Activated CD8-positive, alpha-beta T cell treated with anti-CD3 and anti-CD28 coated beads for 36 hours (primary cell): Measurements from ENCODE around the gene GSAP. TPM values are rescaled to one million over a fixed set of nuclear protein-coding genes. Genes with fewer than 3 reads are reported as not detected.

Source experiments
- ATAC-seq: fragments of 200-7000 bp; cut with Tn5 transposase; one replicate; pipeline ENCODE4 v1.10.0; 2021; ENCODE audit warnings: mild to moderate bottlenecking, moderate library complexity
- CTCF ChIA-PET: fragments of 350-600 bp; sonication (Branson Sonifier 250); formaldehyde crosslinking; loops from one replicate; lab custom pipeline; 2021; ENCODE audit warnings: antibody characterized with exemption; lab: Charles Lee
- POLR2A ChIA-PET: fragments of 350-600 bp; sonication (Branson Sonifier 250); formaldehyde crosslinking; loops from one replicate; lab custom pipeline; 2021; ENCODE audit warnings: antibody characterized with exemption; lab: Charles Lee
- DNase-seq: peaks from one replicate; pipeline ENCODE4 v3.0.0-alpha.2; 2020
- H3K27ac Mint-ChIP-seq: one replicate; pipeline ENCODE4 v1.8.0; 2021; ENCODE audit warnings: mild to moderate bottlenecking, mixed read lengths
- H3K27me3 Mint-ChIP-seq: one replicate; pipeline ENCODE4 v1.8.0; 2021; ENCODE audit warnings: mixed read lengths
- H3K36me3 Mint-ChIP-seq: one replicate; pipeline ENCODE4 v1.8.0; 2021; ENCODE audit warnings: low read depth, mixed read lengths
- H3K4me1 Mint-ChIP-seq: one replicate; pipeline ENCODE4 v1.8.0; 2021; ENCODE audit warnings: low read depth, mixed read lengths
- H3K4me3 Mint-ChIP-seq: one replicate; pipeline ENCODE4 v1.8.0; 2021; ENCODE audit warnings: mild to moderate bottlenecking, moderate library complexity, mixed read lengths
- H3K9me3 Mint-ChIP-seq: one replicate; pipeline ENCODE4 v1.8.0; 2021; ENCODE audit warnings: mixed read lengths
- intact Hi-C: fragments of 100-400 bp; cut with micrococcal nuclease; formaldehyde crosslinking; loops from one replicate; pipeline ENCODE4 v1.10.0; 2022
- total RNA-seq, 2 experiments: library from RNA; stranded (reverse); gene quantifications; one replicate each; pipeline ENCODE4 v1.2.3, GENCODE V29; 2021
- TF ChIP-seq, protein P1 (sequence below): fragments of 200-600 bp; IDR thresholded peaks from one replicate; pipeline ENCODE4 v1.8.0; 2022; ENCODE audit warnings: antibody characterized with exemption, mild to moderate bottlenecking

GSAP gene
- total RNA-seq, 2 experiments from 2014 or later: 1.9 to 3.0 TPM

DNA sequence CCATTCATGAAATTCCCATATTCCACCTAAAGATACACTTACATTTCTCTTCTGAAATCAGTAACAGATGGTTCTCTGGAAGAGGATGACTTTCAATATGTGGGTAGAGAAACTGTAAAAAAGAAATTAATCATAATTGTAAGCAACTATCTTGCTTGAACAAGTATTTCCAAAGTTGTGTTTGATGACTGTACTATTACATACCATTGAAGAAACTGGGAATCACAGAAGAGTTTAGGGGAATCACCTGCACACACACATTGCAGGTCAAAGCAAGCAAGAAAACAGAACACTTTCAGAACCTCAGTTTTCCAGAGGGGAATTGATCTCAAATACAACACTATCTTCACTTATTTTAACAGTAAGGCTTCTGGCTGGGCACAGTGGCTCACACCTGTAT is 33.6 kb downstream of the GSAP start:
- DNase-seq (no peak), ATAC-seq (no peak)
- CTCF ChIA-PET: interaction anchor here (0.8 kb wide), 1 partner anchor 57 kb away, joined by 3 read pairs; no protein-coding TSS in a partner anchor
- TF ChIP-seq, protein P1, sequence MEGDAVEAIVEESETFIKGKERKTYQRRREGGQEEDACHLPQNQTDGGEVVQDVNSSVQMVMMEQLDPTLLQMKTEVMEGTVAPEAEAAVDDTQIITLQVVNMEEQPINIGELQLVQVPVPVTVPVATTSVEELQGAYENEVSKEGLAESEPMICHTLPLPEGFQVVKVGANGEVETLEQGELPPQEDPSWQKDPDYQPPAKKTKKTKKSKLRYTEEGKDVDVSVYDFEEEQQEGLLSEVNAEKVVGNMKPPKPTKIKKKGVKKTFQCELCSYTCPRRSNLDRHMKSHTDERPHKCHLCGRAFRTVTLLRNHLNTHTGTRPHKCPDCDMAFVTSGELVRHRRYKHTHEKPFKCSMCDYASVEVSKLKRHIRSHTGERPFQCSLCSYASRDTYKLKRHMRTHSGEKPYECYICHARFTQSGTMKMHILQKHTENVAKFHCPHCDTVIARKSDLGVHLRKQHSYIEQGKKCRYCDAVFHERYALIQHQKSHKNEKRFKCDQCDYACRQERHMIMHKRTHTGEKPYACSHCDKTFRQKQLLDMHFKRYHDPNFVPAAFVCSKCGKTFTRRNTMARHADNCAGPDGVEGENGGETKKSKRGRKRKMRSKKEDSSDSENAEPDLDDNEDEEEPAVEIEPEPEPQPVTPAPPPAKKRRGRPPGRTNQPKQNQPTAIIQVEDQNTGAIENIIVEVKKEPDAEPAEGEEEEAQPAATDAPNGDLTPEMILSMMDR: no peak
- no peak overlapping the region for H3K27ac Mint-ChIP-seq
- peaks cover 11% of the 10 kb centered on the region for H3K4me1 Mint-ChIP-seq
- H3K27me3 Mint-ChIP-seq: no peaks in the 10 kb centered on the region
- no peak overlapping the region for H3K4me3 Mint-ChIP-seq
- no peaks in the 10 kb centered on the region for H3K9me3 Mint-ChIP-seq
- intact Hi-C loops: no loop called here
- H3K36me3 Mint-ChIP-seq: no peaks in the 10 kb centered on the region
- POLR2A ChIA-PET: no interaction called here

DNA sequence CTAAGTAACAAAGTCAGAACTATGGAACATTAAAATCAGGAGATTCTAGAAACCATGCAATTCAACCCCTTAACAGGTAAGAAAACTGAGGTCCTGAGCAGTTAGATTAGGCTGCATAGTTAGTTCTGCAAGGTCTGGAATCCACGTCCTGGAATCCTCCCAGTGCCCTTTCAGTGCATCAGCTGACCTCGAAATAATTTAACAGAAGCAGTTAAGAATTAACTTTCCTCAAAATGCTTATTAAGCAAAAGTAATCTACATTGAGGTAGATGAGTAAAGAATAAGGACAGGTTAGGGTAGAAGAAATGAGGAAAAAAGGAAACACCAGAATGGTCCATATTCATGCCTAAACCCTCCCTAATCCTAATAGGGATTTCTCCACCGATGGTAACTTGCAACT is 37.6 kb downstream of the GSAP start:
- ChIA-PET POLR2A (no interaction called here), CTCF (no interaction called here)
- intact Hi-C loops: no loop called here
- no peak for DNase-seq
- TF ChIP-seq, protein P1: no peak
- H3K4me3 Mint-ChIP-seq: no peak overlapping the region
- no peak for ATAC-seq
- H3K27me3 Mint-ChIP-seq: no peaks in the 10 kb centered on the region
- peaks cover 11% of the 10 kb centered on the region for H3K4me1 Mint-ChIP-seq
- H3K27ac Mint-ChIP-seq: no peak overlapping the region
- H3K9me3 Mint-ChIP-seq: no peaks in the 10 kb centered on the region
- H3K36me3 Mint-ChIP-seq: no peaks in the 10 kb centered on the region

DNA sequence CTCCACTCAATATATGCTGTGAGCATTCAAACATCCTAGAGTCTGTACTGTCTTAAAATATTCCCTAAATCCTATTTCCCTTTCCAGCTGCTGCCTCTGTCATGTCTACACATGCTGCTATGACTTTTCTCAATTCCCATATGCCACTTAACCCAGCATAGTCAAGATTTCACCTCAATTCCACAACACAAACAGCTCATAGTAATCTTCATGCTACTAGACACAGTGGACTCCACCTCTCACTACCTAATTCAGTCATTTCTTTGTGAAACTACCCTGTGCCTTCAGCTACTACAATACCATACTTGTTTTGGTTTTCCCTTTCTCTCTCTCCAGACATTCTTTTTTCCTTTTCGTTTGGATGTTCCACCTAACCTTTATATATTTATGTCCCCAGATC is 45.5 kb downstream of the GSAP start:
- ATAC-seq (no peak), DNase-seq (no peak)
- Mint-ChIP-seq H3K4me3 (no peak overlapping the region), H3K4me1 (no peaks in the 10 kb centered on the region), H3K27ac (no peak overlapping the region), H3K36me3 (peaks cover 3% of the 10 kb centered on the region), H3K9me3 (no peaks in the 10 kb centered on the region), H3K27me3 (no peaks in the 10 kb centered on the region)
- TF ChIP-seq, protein P1: no peak
- POLR2A ChIA-PET: no interaction called here
- intact Hi-C loops: no loop called here
- CTCF ChIA-PET: interaction anchor here (0.7 to 2.4 kb wide), 4 partner anchors 39 to 281 kb away, joined by 4 to 7 read pairs (median 4); no protein-coding TSS in a partner anchor

DNA sequence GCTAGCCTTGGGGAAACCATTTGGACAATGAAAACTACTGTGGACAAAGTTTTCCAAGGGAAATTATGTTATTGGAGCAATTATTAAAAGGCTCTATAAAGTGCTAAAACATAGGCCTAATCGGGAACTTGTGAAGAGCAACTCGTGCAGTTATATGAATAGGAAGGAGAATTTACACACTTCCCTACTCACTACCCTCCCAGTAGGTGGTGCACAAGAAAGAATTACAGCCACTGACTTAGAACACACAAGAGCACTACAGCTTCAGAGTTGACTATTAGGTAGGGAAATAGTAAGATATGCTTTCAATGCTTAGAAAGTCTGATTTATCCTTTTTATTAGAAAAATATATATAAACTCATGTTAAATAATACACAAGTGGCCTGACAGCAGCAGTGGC is 47.2 kb downstream of the GSAP start:
- intact Hi-C loops: no loop called here
- Mint-ChIP-seq H3K9me3 (no peaks in the 10 kb centered on the region), H3K4me1 (no peaks in the 10 kb centered on the region), H3K27ac (no peak overlapping the region), H3K27me3 (no peaks in the 10 kb centered on the region), H3K36me3 (peaks cover 3% of the 10 kb centered on the region), H3K4me3 (no peak overlapping the region)
- TF ChIP-seq, protein P1: no peak
- DNase-seq: no peak
- POLR2A ChIA-PET: no interaction called here
- CTCF ChIA-PET: interaction anchor here (0.6 to 2.4 kb wide), 3 partner anchors 15 to 283 kb away, joined by 3 to 5 read pairs (median 4); no protein-coding TSS in a partner anchor
- no peak for ATAC-seq

DNA sequence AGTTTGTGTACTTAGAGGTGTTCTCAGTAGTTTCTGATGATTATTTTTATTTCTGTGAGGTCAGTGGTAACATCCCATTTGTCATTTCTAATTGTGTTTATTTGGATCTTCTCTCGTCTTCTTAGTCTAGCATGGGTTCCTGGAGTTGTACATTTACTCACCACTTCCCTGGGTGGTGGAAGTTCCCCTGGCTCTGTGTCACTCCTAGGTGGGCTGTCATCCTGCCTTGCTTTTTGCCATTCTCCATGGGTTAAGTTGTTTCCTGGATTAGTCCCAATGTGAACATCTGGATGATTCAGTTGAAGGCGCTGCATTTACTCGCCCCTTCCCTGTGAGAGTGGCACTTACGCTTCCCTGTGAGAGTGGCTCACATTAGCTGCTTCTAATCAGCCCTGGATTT is 48.2 kb downstream of the GSAP start:
- CTCF ChIA-PET: no interaction called here

More for the DNA sequence above, 48.2 kb downstream of the GSAP start:
- Mint-ChIP-seq H3K27me3 (no peaks in the 10 kb centered on the region), H3K4me3 (no peak overlapping the region), H3K27ac (no peak overlapping the region), H3K36me3 (peaks cover 3% of the 10 kb centered on the region), H3K9me3 (no peaks in the 10 kb centered on the region), H3K4me1 (no peaks in the 10 kb centered on the region)
- no peak for DNase-seq
- POLR2A ChIA-PET: no interaction called here
- ATAC-seq: no peak
- TF ChIP-seq, protein P1: no peak
- intact Hi-C loops: no loop called here
